B cell (primary cell): Measurements from ENCODE around the gene APP. TPM values are rescaled to one million over a fixed set of nuclear protein-coding genes. Genes with fewer than 3 reads are reported as not detected.

Source experiments
- ATAC-seq: fragments of 200-7000 bp; cut with Tn5 transposase; one replicate; pipeline ENCODE4 v1.10.0; 2021; ENCODE audit warnings: low read depth, mild to moderate bottlenecking, moderate number of reproducible peaks, moderate library complexity
- CTCF ChIA-PET: fragments of 350-600 bp; sonication (Branson Sonifier 250); formaldehyde crosslinking; loops from one replicate; lab custom pipeline; 2021; ENCODE audit warnings: antibody characterized with exemption, inconsistent platforms; lab: Charles Lee
- POLR2A ChIA-PET: fragments of 350-600 bp; sonication (Branson Sonifier 250); formaldehyde crosslinking; loops from one replicate; lab custom pipeline; 2021; ENCODE audit warnings: antibody characterized with exemption; lab: Charles Lee
- DNase-seq: peaks from one replicate; pipeline ENCODE4 v3.0.0; 2013
- H2AFZ ChIP-seq: 2 replicates; pipeline ENCODE4 v1.6.1; 2012; ENCODE audit warnings: mild to moderate bottlenecking, low read depth, low read length; ENCODE audit not compliant: insufficient read depth, poor library complexity, severe bottlenecking
- H3K27ac ChIP-seq, 2 donors: 1 replicate in 1 of 2; 2 replicates in 1 of 2; pipeline ENCODE4 v1.5.1; 2012 to 2013; ENCODE audit warnings: low read length in 2 of 2, mild to moderate bottlenecking in 2 of 2, moderate library complexity in 1 of 2
- H3K27me3 ChIP-seq, 4 experiments: fragments of 200-600 bp in 1 of 4; sonication (generic) in 1 of 4; replicated peaks in 1 of 4; 1 replicate in 2 of 4; 2 replicates in 2 of 4; pipeline versions ENCODE4 v1.6.1 to v1.7.0; 2013 to 2016; ENCODE audit warnings: low read length in 3 of 4, mild to moderate bottlenecking in 2 of 4, mixed read lengths in 1 of 4, moderate library complexity in 1 of 4; ENCODE audit not compliant: insufficient read depth in 4 of 4, control insufficient read depth in 3 of 4; ENCODE audit errors: control extremely low read depth in 1 of 4
- H3K36me3 ChIP-seq, 2 experiments: replicated peaks in 1 of 2; 1 replicate in 1 of 2; 2 replicates in 1 of 2; pipeline versions ENCODE4 v1.6.1 to v1.7.1; 2013; ENCODE audit warnings: low read length in 1 of 2; ENCODE audit not compliant: insufficient read depth in 2 of 2, control insufficient read depth in 1 of 2; ENCODE audit errors: control extremely low read depth in 1 of 2, extremely low read depth in 1 of 2
- H3K4me1 ChIP-seq, 2 donors: fragments of 200-600 bp in 1 of 2; sonication (generic) in 1 of 2; 1 replicate in 1 of 2; 2 replicates in 1 of 2; pipeline versions ENCODE4 v1.5.1 to v1.6.1; 2013 to 2017; ENCODE audit warnings: low read length in 2 of 2; ENCODE audit not compliant: control insufficient read depth in 2 of 2, insufficient read depth in 2 of 2
- H3K4me2 ChIP-seq: replicated peaks from 2 replicates; pipeline ENCODE3; 2012; ENCODE audit warnings: mild to moderate bottlenecking, low read depth, low read length; ENCODE audit not compliant: poor library complexity, severe bottlenecking
- H3K4me3 ChIP-seq, 5 experiments: fragments of 200-600 bp in 1 of 5; sonication (generic) in 1 of 5; 1 replicate in 3 of 5; 2 replicates in 2 of 5; pipeline versions ENCODE4 v1.5.1 to v1.7.0; 2011 to 2016; ENCODE audit warnings: low read length in 4 of 5, mild to moderate bottlenecking in 4 of 5, low read depth in 2 of 5, control low read depth in 1 of 5, moderate library complexity in 1 of 5; ENCODE audit not compliant: insufficient read depth in 1 of 5; ENCODE audit errors: control extremely low read depth in 1 of 5, extremely low read depth in 1 of 5
- H3K79me2 ChIP-seq: fragments of 200-600 bp; sonication (generic); one replicate; pipeline ENCODE4 v1.6.0; 2016; ENCODE audit warnings: low read length; ENCODE audit not compliant: control insufficient read depth, insufficient read depth
- H3K9ac ChIP-seq: fragments of 200-600 bp; sonication (generic); 2 replicates; pipeline ENCODE4 v1.6.1; 2017; ENCODE audit warnings: mild to moderate bottlenecking, low read length, moderate library complexity
- H3K9me3 ChIP-seq, 3 donors: one replicate each; pipeline versions ENCODE4 v1.6.1 to v1.7.1; 2013; ENCODE audit warnings: low read length in 2 of 3; ENCODE audit not compliant: control insufficient read depth in 2 of 3, insufficient read depth in 1 of 3; ENCODE audit errors: control extremely low read depth in 1 of 3
- H4K20me1 ChIP-seq: 2 replicates; pipeline ENCODE4 v1.6.0; 2012; ENCODE audit warnings: mild to moderate bottlenecking, low read length; ENCODE audit not compliant: insufficient read depth, control insufficient read depth, poor library complexity, severe bottlenecking
- H3K27ac Mint-ChIP-seq: one replicate; pipeline ENCODE4 v1.8.0; 2021; ENCODE audit warnings: mixed read lengths
- H3K27me3 Mint-ChIP-seq: one replicate; pipeline ENCODE4 v1.8.0; 2021; ENCODE audit warnings: mixed read lengths
- H3K4me1 Mint-ChIP-seq: one replicate; pipeline ENCODE4 v1.8.0; 2021; ENCODE audit warnings: mixed read lengths
- H3K4me3 Mint-ChIP-seq: one replicate; pipeline ENCODE4 v1.8.0; 2021; ENCODE audit warnings: mixed read lengths
- H3K9me3 Mint-ChIP-seq: one replicate; pipeline ENCODE4 v1.8.0; 2022; ENCODE audit warnings: mixed read lengths; ENCODE audit not compliant: insufficient read depth
- CTCF ChIP-seq: fragments of 200-600 bp; IDR thresholded peaks from one replicate; pipeline ENCODE4 v1.8.0; 2022; ENCODE audit warnings: antibody characterized with exemption, mild to moderate bottlenecking
- EZH2 ChIP-seq: IDR thresholded peaks from 2 replicates; pipeline ENCODE4 v1.6.1; 2012; ENCODE audit warnings: borderline replicate concordance, low read depth, mild to moderate bottlenecking, moderate library complexity, low read length; ENCODE audit not compliant: insufficient read depth, poor library complexity, severe bottlenecking
- WGBS: methylation state at CpG from one replicate; pipeline ENCODE4 v1.1.5; 2013; ENCODE audit warnings: missing lambda C conversion rate; ENCODE audit not compliant: insufficient coverage; 5-methylcytosine and 5-hydroxymethylcytosine counted together
- intact Hi-C: fragments of 100-400 bp; cut with micrococcal nuclease; formaldehyde crosslinking; loops from one replicate; pipeline ENCODE4 v1.10.0; 2022
- polyA plus RNA-seq: library from polyadenylated mRNA; depleted of rRNA; stranded (reverse); fragments of >200 nt; gene quantifications from 2 replicates; pipeline ENCODE4 v1.2.3, GENCODE V29; 2012
- total RNA-seq, 2 donors: library from RNA; stranded (reverse); fragments of 120-200 nt in 1 of 2; gene quantifications; 1 replicate in 1 of 2; 2 replicates in 1 of 2; pipeline versions ENCODE4 v1.2.3 to v1.2.4, GENCODE V29; 2013 to 2022

APP gene
- total and polyA plus RNA-seq, 2 donors (not counting 1 experiment from before 2014, with no cell fraction given) = 28.3 to 34.7 TPM

- Mint-ChIP-seq H3K27ac (no peak overlapping the region), H3K4me1 (peaks cover 3% of the 10 kb centered on the region), H3K9me3 (peaks cover 2% of the 10 kb centered on the region), H3K4me3 (no peak overlapping the region), H3K27me3 (no peaks in the 10 kb centered on the region)
- no CpG with 5 or more reads among the region's 4 CpGs for WGBS
- POLR2A ChIA-PET = no interaction called here
- H3K36me3 ChIP-seq = no peaks in the 10 kb centered on the region
- peaks cover 36% of the 10 kb centered on the region for H3K79me2 ChIP-seq
- DNase-seq (no peak), ATAC-seq (no peak)
- CTCF ChIA-PET = interaction anchor here (1.2 to 1.6 kb wide), 2 partner anchors 21 to 28 kb away, joined by 4 read pairs; no protein-coding TSS in a partner anchor
- no peak overlapping the region for H2AFZ ChIP-seq
- H3K4me3 ChIP-seq = no peak overlapping the region
- intact Hi-C loops = no loop called here
- no peak overlapping the region for H3K4me2 ChIP-seq
- H3K27me3 ChIP-seq = no peaks in the 10 kb centered on the region
- TF ChIP-seq EZH2 (no peak), CTCF (no peak)
- no peaks in the 10 kb centered on the region for H3K9me3 ChIP-seq
- no peaks in the 10 kb centered on the region for H3K4me1 ChIP-seq
- H3K9ac ChIP-seq = no peak overlapping the region
- no peak overlapping the region for H3K27ac ChIP-seq
- H4K20me1 ChIP-seq = peaks cover 8% of the 10 kb centered on the region
Observed at GRCh38 chr21:26147535-26147934, 23.0 kb downstream of the APP start.

DNA sequence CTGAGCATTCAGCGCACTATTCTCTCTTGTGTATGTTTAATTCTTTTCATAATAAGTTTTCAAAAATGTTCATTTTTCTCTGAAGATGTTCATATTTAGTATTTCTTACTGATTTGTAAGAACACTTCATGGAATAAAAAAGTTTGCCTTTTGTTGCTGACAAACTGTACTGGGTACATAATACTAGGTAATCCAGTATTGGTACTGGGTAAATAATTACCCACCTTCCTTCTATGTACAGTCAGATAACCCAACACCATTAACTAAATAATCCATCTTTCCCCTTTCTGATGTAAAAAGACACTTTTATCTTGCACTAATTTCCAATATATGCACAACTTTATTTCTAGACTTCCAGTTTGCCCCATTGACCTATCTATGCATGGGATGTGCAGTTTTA is 23.9 kb downstream of the APP start:
- H3K9ac ChIP-seq = no peak overlapping the region
- peaks cover 0 to 2% of the 10 kb centered on the region in 2 experiments for H3K36me3 ChIP-seq
- Mint-ChIP-seq H3K4me3 (no peak overlapping the region), H3K27ac (no peak overlapping the region), H3K27me3 (no peaks in the 10 kb centered on the region), H3K9me3 (peaks cover 2% of the 10 kb centered on the region), H3K4me1 (peaks cover 3% of the 10 kb centered on the region)
- no CpG with 5 or more reads among the region's 1 CpG for WGBS
- no peak overlapping the region for H3K4me2 ChIP-seq
- H2AFZ ChIP-seq = no peak overlapping the region
- no peaks in the 10 kb centered on the region for H3K9me3 ChIP-seq
- POLR2A ChIA-PET = no interaction called here
- intact Hi-C loops = no loop called here
- H3K4me3 ChIP-seq = no peak overlapping the region
- H4K20me1 ChIP-seq = peaks cover 8% of the 10 kb centered on the region
- DNase-seq (no peak), ATAC-seq (no peak)
- H3K27ac ChIP-seq = no peak overlapping the region
- TF ChIP-seq EZH2 (no peak), CTCF (no peak)
- CTCF ChIA-PET = interaction anchor here (1.6 kb wide), 1 partner anchor 29 kb away, joined by 4 read pairs; no protein-coding TSS in a partner anchor
- no peaks in the 10 kb centered on the region for H3K27me3 ChIP-seq
- peaks cover 30% of the 10 kb centered on the region for H3K79me2 ChIP-seq
- H3K4me1 ChIP-seq = no peaks in the 10 kb centered on the region
